22Rv1 (cell line): ENCODE data around the gene TERT.

ENCODE experiments used
- ZFX ChIP-seq: fragments of 450-650 bp; IDR thresholded peaks from 2 replicates; pipeline ENCODE4 v1.6.1; 2017; ENCODE audit warnings: antibody characterized with exemption, borderline replicate concordance
- TF ChIP-seq, protein P1 (sequence below): fragments of 450-650 bp; IDR thresholded peaks from 2 replicates; pipeline ENCODE4 v1.5.1; 2017; ENCODE audit warnings: mild to moderate bottlenecking

DNA sequence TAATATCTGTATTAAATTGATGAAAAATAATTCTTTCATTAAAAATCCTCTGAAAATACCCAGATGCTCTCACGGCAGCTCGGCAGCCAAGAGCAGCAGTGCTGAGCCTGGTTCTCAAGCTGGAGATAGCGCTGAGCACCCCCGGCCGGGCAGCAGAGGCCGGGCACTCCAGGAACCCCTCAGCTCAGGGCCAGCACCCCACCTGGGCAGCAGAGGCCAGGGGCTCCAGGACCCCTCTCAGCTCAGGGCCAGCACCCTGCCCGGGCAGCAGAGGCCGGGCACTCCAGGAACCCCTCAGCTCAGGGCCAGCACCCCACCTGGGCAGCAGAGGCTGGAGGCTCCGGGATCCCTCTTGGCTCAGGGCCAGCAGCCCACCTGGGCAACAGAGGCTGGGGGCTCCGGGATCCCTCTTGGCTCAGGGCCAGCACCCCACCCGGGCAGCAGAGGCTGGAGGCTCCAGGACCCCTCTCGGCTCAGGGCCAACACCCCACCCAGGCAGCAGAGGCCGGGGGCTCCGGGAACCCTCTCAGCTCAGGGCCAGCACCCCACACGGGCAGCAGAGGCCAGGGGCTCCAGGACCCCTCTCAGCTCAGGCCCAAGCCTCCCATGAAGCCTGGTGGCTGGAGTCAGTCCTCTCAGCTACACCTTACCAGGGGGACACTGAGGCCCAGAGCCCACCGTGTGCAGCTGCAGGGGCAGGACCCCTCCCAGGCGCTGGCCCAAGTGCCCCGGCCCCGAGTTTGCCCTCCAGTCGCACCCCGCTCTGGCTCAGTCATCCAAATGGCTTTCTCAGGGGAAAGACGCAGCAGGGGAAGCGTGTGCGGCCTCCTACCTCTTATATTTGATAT lies 28.3 kb upstream of the TERT start:
- TF ChIP-seq, protein P1, sequence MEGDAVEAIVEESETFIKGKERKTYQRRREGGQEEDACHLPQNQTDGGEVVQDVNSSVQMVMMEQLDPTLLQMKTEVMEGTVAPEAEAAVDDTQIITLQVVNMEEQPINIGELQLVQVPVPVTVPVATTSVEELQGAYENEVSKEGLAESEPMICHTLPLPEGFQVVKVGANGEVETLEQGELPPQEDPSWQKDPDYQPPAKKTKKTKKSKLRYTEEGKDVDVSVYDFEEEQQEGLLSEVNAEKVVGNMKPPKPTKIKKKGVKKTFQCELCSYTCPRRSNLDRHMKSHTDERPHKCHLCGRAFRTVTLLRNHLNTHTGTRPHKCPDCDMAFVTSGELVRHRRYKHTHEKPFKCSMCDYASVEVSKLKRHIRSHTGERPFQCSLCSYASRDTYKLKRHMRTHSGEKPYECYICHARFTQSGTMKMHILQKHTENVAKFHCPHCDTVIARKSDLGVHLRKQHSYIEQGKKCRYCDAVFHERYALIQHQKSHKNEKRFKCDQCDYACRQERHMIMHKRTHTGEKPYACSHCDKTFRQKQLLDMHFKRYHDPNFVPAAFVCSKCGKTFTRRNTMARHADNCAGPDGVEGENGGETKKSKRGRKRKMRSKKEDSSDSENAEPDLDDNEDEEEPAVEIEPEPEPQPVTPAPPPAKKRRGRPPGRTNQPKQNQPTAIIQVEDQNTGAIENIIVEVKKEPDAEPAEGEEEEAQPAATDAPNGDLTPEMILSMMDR = no peak
- no peak for TF ChIP-seq ZFX
